Naive B cell (primary cell): ENCODE data around the gene MAN1A1. TPM values are rescaled to one million over a fixed set of nuclear protein-coding genes. Genes with fewer than 3 reads are reported as not detected.

Experiments used
- ATAC-seq, 2 donors: fragments of 150-1000 bp; cut with Tn5 transposase; 2 replicates each; pipeline ENCODE4 v1.10.0; 2021; ENCODE audit warnings: low read depth in 2 of 2, mild to moderate bottlenecking in 2 of 2, moderate library complexity in 2 of 2
- DNase-seq: peaks from one replicate; pipeline ENCODE4 v3.0.0; 2022
- H3K27ac Mint-ChIP-seq, 6 donors: one replicate each; pipeline ENCODE4 v1.8.0; 2020 to 2022; ENCODE audit warnings: mild to moderate bottlenecking in 6 of 6, mixed read lengths in 6 of 6, moderate library complexity in 5 of 6, inconsistent platforms in 2 of 6
- H3K27me3 Mint-ChIP-seq, 3 donors: one replicate each; pipeline ENCODE4 v1.8.0; 2021 to 2022; ENCODE audit warnings: mixed read lengths in 3 of 3, mild to moderate bottlenecking in 1 of 3
- H3K36me3 Mint-ChIP-seq, 2 donors: one replicate each; pipeline ENCODE4 v1.8.0; 2020 to 2022; ENCODE audit warnings: mixed read lengths in 2 of 2, inconsistent platforms in 1 of 2, mild to moderate bottlenecking in 1 of 2
- H3K4me1 Mint-ChIP-seq, 3 donors: one replicate each; pipeline ENCODE4 v1.8.0; 2020 to 2022; ENCODE audit warnings: mixed read lengths in 3 of 3, inconsistent platforms in 1 of 3, mild to moderate bottlenecking in 1 of 3, moderate library complexity in 1 of 3
- H3K4me3 Mint-ChIP-seq, 8 donors: one replicate each; pipeline ENCODE4 v1.8.0; 2020 to 2022; ENCODE audit warnings: mild to moderate bottlenecking in 8 of 8, mixed read lengths in 8 of 8, moderate library complexity in 8 of 8, inconsistent platforms in 2 of 8
- H3K9me3 Mint-ChIP-seq, 7 donors: one replicate each; pipeline ENCODE4 v1.8.0; 2020 to 2022; ENCODE audit warnings: mixed read lengths in 7 of 7, mild to moderate bottlenecking in 5 of 7, inconsistent platforms in 2 of 7, moderate library complexity in 1 of 7
- polyA plus RNA-seq, 6 donors: library from polyadenylated mRNA; unstranded; fragments of 300-500 nt; fragmentation: Illumina TruSeq; gene quantifications; one replicate each; pipeline ENCODE4 v1.2.3, GENCODE V29; 2021; ENCODE audit warnings: low read depth in 6 of 6

The MAN1A1 gene
- polyA plus RNA-seq, 6 donors from 2014 or later, result 14.2 to 23.1 (median 19.0) TPM

GRCh38 chr6:119147101-119148053 is 202.2 kb downstream of the MAN1A1 start:
- Mint-ChIP-seq H3K4me3 (no peak overlapping the region), H3K27ac (peak overlapping the region in 2 of 6 donors; percentile 36 to 82), H3K36me3 (no peaks in the 10 kb centered on the region), H3K4me1 (peaks cover 0 to 5% (median 0%) of the 10 kb centered on the region in 3 donors), H3K9me3 (no peaks in the 10 kb centered on the region), H3K27me3 (peaks cover 0 to 4% (median 0%) of the 10 kb centered on the region in 3 donors)
- no peak for DNase-seq
- ATAC-seq, result no peak

DNA sequence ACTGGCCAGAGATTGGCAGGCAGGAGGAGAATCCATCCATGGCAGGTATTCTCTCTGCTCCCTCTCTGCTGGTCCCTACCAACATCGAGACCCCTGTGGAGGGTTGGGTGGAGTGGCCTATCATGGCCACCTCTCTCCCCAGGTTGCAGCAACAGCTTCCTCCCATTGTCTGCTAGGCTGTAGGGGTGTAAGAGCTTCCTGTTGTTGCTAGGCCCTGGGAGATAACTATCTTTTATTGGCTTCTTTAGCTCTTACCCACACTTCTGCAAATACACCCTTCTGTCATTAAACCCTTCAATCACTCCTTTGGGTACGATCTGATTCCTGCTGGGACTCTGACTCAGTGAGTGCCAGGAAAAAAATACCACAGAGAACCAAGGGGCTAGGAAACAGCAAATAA is 204.4 kb downstream of the MAN1A1 start:
- no peaks in the 10 kb centered on the region for H3K9me3 Mint-ChIP-seq
- ATAC-seq, result no peak
- peaks cover 0 to 4% (median 0%) of the 10 kb centered on the region in 3 donors for H3K27me3 Mint-ChIP-seq
- no peak overlapping the region for H3K4me3 Mint-ChIP-seq
- H3K36me3 Mint-ChIP-seq, result no peaks in the 10 kb centered on the region
- no peak for DNase-seq
- H3K27ac Mint-ChIP-seq, result no peak overlapping the region
- H3K4me1 Mint-ChIP-seq, result peaks cover 0 to 5% (median 0%) of the 10 kb centered on the region in 3 donors

DNA sequence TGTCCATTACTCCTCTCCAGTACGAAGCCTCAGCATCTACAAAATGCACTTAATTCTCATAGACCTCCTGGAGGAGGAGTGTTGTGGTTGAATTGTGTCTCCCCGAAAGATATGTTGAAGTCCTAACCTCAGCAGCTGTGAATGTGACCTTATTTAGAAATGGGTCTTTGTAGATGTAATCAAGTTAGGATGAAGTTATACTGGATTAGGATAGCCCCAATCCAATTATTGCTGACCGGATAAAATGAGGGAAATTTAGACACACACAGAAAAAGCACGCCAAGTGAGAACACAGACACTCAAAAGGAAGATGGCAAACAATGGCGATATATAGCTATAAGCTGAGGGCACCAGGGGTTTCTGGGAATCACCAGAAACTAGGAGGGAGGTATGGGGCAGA is 206.9 kb downstream of the MAN1A1 start:
- Mint-ChIP-seq H3K27me3 (no peaks in the 10 kb centered on the region), H3K27ac (no peak overlapping the region), H3K9me3 (no peaks in the 10 kb centered on the region), H3K4me1 (peaks cover 0 to 3% (median 0%) of the 10 kb centered on the region in 3 donors), H3K4me3 (no peak overlapping the region), H3K36me3 (no peaks in the 10 kb centered on the region)
- ATAC-seq (no peak), DNase-seq (no peak)

- no peaks in the 10 kb centered on the region for H3K9me3 Mint-ChIP-seq
- DNase-seq (no peak), ATAC-seq (no peak)
- no peaks in the 10 kb centered on the region for H3K36me3 Mint-ChIP-seq
- no peaks in the 10 kb centered on the region for H3K27me3 Mint-ChIP-seq
- H3K27ac Mint-ChIP-seq, result no peak overlapping the region
- H3K4me3 Mint-ChIP-seq, result no peak overlapping the region
- no peaks in the 10 kb centered on the region for H3K4me1 Mint-ChIP-seq
Observed at GRCh38 chr6:119142041-119142440, 207.5 kb downstream of the MAN1A1 start.

DNA sequence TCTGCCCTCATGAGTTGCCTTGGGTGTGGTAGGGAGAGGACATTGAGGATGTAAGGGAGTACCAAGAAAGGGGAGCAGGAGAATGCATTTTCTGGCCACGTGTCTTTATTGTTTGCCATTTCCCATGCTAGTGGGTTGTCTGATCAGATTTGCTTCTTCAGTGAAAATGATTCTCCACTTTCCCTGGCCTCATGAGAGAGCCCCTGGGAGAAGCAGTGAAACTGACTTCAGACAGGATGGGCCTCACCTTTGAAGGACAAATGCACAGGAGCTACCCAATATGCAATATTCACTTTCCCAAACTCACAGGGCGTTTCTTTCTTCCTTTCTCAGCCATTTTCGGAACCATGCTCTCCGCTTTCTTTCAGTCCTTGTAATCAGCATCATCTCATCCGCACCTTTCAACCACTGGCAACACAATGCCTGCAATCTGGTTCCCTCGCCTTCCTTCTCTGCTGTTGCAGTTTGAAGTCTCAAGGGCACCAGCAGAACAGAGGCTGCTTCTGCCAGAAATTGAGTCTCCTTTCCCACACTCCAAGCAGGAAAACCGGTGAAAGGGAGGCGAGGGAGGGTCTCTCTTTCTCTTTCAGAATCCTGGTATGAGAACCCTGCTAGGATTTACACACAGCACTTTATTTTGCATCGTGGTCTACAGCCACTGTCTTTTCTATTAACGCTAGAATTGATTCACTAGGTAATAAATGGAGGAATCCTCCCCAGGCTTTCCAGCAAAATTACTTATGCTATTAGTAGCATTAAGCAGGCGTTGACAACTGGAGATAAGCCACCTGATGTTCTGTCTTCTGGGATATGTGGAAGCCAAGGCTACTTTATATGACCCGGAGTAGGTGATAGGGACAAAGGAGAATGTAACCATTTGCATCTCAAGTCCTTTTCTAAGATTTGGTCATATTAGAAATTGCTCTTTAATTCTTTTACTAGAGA is 209.1 kb downstream of the MAN1A1 start:
- no peak for DNase-seq
- Mint-ChIP-seq H3K36me3 (no peaks in the 10 kb centered on the region), H3K27me3 (no peaks in the 10 kb centered on the region), H3K9me3 (no peaks in the 10 kb centered on the region), H3K4me1 (no peaks in the 10 kb centered on the region), H3K27ac (no peak overlapping the region), H3K4me3 (no peak overlapping the region)
- no peak for ATAC-seq

DNA sequence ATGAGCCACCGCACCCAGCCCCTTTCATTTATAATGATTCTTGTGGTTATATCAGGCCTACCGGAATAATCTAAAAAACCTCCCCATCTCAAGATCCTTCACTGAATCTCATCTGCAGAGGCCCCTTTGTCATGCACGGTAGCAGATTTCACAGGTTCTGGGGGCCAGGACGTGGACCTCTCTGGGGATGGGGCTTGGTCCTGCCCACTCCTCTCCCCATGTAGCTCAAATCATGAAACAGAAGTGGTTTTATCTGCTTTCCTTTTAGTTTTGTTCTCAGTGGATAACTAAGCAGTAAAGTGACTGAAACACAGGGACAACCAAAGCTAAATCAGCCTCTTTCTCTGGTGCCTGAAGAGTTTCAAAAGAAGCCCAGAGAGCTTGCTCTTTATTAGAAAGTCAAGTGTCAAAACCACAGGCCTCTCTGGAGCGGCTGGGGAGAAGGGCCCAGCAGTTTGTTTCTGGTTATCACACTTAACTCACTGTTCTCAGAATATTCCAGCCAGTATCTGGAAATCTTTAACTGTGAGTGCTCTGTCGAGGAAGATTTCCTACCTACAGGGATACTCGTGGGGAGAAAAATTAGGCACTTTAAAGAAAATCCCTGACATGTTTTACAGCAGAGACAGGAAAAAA is 210.5 kb downstream of the MAN1A1 start:
- no peak overlapping the region for H3K4me3 Mint-ChIP-seq

DNA sequence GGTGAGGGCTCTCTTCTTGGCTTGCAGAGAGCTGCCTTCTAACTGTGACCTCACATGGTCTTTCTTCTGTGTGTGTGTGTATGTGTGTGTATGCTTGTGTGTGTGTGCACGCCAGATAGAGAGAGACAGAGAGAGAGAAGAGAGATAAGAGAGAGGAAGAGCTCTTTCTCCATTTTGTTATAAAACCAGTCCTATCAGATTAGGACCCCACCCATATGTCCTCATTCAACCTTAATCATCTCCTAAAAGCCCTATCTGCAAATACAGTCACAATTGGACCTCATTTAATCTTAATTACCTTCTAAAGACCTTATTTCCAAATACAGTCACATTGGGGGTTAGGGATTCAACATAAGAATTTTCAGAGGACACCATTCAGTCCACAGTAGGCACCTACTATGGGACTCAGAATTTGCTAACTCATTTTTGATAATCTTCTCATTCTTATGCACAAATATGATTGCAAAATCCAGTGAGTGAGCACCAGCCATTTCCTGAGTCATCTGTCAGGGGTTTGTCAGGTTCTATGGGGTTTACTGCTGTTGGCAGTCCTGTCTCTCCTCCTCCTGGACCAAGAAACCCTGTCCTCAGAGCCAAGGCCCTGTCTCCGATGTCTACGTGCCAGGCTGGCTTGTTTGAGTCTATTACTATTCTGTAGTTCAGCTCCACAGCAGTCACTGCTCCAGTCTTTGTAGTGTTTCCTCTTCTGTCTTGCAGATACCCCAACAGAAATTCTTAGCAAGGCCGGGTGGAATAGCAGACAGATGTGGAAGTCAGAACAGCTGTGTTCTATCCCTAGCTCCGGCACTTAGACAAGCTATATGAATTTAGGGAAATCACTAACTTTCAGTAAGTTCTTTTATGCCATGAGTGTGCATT is 212.1 kb downstream of the MAN1A1 start:
- H3K4me3 Mint-ChIP-seq, result no peak overlapping the region
- H3K9me3 Mint-ChIP-seq, result no peaks in the 10 kb centered on the region
- peaks cover 0 to under 1% (median 0%) of the 10 kb centered on the region in 3 donors for H3K27me3 Mint-ChIP-seq
- H3K36me3 Mint-ChIP-seq, result no peaks in the 10 kb centered on the region
- DNase-seq (no peak), ATAC-seq (no peak)
- H3K4me1 Mint-ChIP-seq, result no peaks in the 10 kb centered on the region
- H3K27ac Mint-ChIP-seq, result no peak overlapping the region

More for the DNA sequence above, 210.5 kb downstream of the MAN1A1 start:
- ATAC-seq, result no peak
- DNase-seq, result no peak
- H3K4me1 Mint-ChIP-seq, result no peaks in the 10 kb centered on the region
- H3K27me3 Mint-ChIP-seq, result no peaks in the 10 kb centered on the region
- H3K36me3 Mint-ChIP-seq, result no peaks in the 10 kb centered on the region
- H3K9me3 Mint-ChIP-seq, result no peaks in the 10 kb centered on the region
- H3K27ac Mint-ChIP-seq, result no peak overlapping the region

DNA sequence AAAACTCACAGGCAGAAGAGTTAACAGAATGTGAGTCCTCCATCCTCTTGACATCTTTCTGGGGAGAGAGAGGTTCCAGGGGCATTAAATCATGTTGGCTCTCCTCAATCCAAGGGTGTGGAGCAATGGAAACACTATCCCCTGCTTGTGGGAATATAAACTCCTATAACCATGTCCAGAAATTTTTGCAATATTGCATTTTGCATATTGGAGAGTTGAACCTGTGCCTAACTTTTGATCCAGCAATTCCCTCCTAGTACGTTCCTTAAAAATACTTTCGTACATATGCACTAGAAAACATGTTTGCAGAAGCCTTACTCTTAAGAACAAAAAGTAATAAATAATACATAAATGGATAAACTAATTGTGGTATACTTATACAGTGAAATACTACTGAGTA is 214.8 kb downstream of the MAN1A1 start:
- Mint-ChIP-seq H3K4me1 (no peaks in the 10 kb centered on the region), H3K9me3 (no peaks in the 10 kb centered on the region), H3K27me3 (peaks cover 0 to 5% (median 0%) of the 10 kb centered on the region in 3 donors), H3K27ac (no peak overlapping the region), H3K4me3 (no peak overlapping the region), H3K36me3 (no peaks in the 10 kb centered on the region)
- DNase-seq (no peak), ATAC-seq (no peak)

DNA sequence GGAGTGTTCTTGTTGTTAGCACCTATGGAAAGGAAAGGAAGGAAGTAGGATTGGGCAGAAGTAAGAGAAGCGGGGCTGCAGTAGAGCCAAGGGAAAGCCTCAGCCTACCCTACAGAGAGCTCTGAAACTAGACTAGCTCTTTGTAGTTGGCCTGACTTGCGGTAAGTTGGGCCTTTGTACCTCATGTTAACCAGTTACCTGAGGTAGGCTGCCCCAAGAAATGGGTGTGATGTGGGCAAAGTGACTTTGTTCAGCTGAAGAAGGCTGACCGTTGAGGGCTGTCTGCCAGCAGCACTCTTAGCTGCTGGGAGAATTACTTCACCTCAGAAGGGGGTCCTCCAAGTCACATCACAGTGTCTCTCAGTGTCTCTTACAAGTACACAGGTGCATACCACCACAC is 216.2 kb downstream of the MAN1A1 start:
- no peak overlapping the region for H3K27ac Mint-ChIP-seq
- H3K27me3 Mint-ChIP-seq, result peaks cover 0 to 5% (median 0%) of the 10 kb centered on the region in 3 donors
- no peak overlapping the region for H3K4me3 Mint-ChIP-seq
- no peaks in the 10 kb centered on the region for H3K4me1 Mint-ChIP-seq
- no peaks in the 10 kb centered on the region for H3K36me3 Mint-ChIP-seq
- H3K9me3 Mint-ChIP-seq, result no peaks in the 10 kb centered on the region
- no peak for ATAC-seq
- DNase-seq, result no peak

DNA sequence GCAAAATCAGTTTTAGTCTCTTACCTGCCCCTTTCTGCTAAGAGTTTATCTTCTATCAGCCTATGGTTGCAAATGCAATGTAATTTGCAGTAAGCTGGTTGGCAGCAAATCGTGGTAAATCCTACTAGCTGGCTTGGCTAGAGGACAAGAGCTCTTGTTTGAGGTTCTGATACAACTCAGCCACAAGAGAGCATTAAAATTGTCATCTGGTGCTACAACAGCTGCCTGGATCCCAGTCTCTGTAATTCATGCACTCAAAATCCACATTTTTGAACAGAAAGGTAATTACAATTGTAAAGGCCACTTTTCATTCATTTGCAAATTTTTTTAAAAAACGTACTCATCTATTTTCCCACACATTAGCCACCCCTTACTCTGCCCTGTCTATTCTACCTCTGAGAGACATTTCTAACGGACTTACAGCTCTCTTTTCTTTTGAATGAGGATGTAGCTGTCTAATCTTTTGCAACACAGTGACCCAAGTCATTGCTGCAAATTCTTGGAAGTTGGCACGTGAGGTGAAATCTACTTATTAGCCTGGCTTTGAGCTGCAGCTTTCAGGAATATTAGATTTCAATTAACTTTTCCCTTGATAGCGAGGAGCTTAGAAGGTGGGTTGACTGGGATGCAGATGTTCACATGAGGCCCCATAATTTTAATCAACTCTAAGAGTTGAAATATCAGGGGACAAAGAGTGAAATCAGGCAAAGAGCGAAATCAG is 217.1 kb downstream of the MAN1A1 start:
- ATAC-seq, result no peak
- Mint-ChIP-seq H3K27ac (no peak overlapping the region), H3K4me1 (no peaks in the 10 kb centered on the region), H3K4me3 (no peak overlapping the region), H3K36me3 (no peaks in the 10 kb centered on the region), H3K9me3 (no peaks in the 10 kb centered on the region), H3K27me3 (peaks cover 0 to 5% (median 0%) of the 10 kb centered on the region in 3 donors)
- DNase-seq, result no peak

DNA sequence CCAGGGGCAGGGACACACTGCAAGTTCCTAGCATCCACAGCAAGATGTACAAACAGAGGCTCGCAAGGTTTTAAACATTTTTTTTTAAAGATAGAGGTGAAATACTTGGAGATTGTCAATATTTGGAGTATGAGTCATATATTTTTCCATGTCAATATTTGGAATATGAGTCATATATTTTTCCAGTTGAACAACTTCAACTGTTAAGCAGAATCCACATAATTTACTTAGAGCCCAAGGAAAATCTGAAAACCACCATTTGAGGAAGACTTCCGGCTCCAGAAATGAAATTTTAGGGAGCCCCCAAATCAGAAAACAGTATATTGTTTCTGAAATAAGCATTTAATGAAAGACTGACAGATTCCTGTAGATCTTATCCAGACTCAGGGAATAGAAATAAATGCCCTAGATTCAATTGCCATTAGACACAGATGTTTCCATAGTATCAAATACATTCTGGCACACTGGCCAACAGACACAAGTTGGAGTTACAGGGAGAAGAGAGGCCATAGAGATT is 219.5 kb downstream of the MAN1A1 start:
- Mint-ChIP-seq H3K27me3 (peaks cover 0 to 5% (median 4%) of the 10 kb centered on the region in 3 donors), H3K4me1 (no peaks in the 10 kb centered on the region), H3K4me3 (no peak overlapping the region), H3K36me3 (no peaks in the 10 kb centered on the region), H3K9me3 (peaks cover 0 to 1% (median 0%) of the 10 kb centered on the region in 7 donors), H3K27ac (no peak overlapping the region)
- DNase-seq (no peak), ATAC-seq (no peak)
